ENCODE measurements around the gene SLC4A2.

- TF ChIP-seq, protein P1, sequence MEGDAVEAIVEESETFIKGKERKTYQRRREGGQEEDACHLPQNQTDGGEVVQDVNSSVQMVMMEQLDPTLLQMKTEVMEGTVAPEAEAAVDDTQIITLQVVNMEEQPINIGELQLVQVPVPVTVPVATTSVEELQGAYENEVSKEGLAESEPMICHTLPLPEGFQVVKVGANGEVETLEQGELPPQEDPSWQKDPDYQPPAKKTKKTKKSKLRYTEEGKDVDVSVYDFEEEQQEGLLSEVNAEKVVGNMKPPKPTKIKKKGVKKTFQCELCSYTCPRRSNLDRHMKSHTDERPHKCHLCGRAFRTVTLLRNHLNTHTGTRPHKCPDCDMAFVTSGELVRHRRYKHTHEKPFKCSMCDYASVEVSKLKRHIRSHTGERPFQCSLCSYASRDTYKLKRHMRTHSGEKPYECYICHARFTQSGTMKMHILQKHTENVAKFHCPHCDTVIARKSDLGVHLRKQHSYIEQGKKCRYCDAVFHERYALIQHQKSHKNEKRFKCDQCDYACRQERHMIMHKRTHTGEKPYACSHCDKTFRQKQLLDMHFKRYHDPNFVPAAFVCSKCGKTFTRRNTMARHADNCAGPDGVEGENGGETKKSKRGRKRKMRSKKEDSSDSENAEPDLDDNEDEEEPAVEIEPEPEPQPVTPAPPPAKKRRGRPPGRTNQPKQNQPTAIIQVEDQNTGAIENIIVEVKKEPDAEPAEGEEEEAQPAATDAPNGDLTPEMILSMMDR (conservative IDR thresholded peaks at IDR 0.05; ENCODE audit: low read length), result no peak
- TF ChIP-seq EZH2phosphoT487 (IDR thresholded peaks at IDR 0.05; ENCODE audit: borderline replicate concordance, low read depth, low read length), result no peak
These were observed 31.6 kb downstream of the SLC4A2 start for GRCh38 chr7:151091003-151091402.

Data from OCI-LY7 (cell line).